GM23338 (cell line): Measurements from ENCODE around the gene HTT-AS. TPM values are rescaled to one million over a fixed set of nuclear protein-coding genes. Genes with fewer than 3 reads are reported as not detected.

Experiments
- ATAC-seq: fragments of 200-7000 bp; cut with Tn5 transposase; 3 replicates; pipeline ENCODE4 v1.9.1; 2020
- DNase-seq: peaks from one replicate; pipeline ENCODE4 v3.0.0-alpha.2; 2015; ENCODE audit warnings: low spot score
- H2AFZ ChIP-seq: fragments of 200-600 bp; sonication (generic); 2 replicates; pipeline ENCODE4 v1.8.0; 2016; ENCODE audit warnings: antibody characterized with exemption, mild to moderate bottlenecking, moderate library complexity
- H3F3A ChIP-seq: fragments of 200-600 bp; sonication (generic); replicated peaks from 2 replicates; pipeline ENCODE4 v1.8.0; 2017; ENCODE audit warnings: antibody characterized with exemption, mixed run types, low read depth
- H3K27ac ChIP-seq: fragments of 200-600 bp; sonication (generic); 2 replicates; pipeline ENCODE4 v1.6.1; 2016; ENCODE audit warnings: low read depth
- H3K27me3 ChIP-seq: fragments of 200-600 bp; sonication (generic); 2 replicates; pipeline ENCODE4 v1.8.0; 2016; ENCODE audit warnings: mild to moderate bottlenecking, mixed run types, moderate library complexity; ENCODE audit not compliant: insufficient read depth
- H3K36me3 ChIP-seq: fragments of 200-600 bp; sonication (generic); 2 replicates; pipeline ENCODE4 v1.8.0; 2016; ENCODE audit warnings: mild to moderate bottlenecking; ENCODE audit not compliant: insufficient read depth
- H3K4me1 ChIP-seq: fragments of 200-600 bp; sonication (generic); 2 replicates; pipeline ENCODE4 v1.8.0; 2016; ENCODE audit warnings: mild to moderate bottlenecking, moderate library complexity; ENCODE audit not compliant: insufficient read depth
- H3K4me2 ChIP-seq: fragments of 200-600 bp; sonication (generic); 2 replicates; pipeline ENCODE4 v1.7.1; 2017; ENCODE audit warnings: mixed run types
- H3K4me3 ChIP-seq: fragments of 200-600 bp; sonication (generic); 2 replicates; pipeline ENCODE4 v1.6.1; 2016; ENCODE audit warnings: mixed run types
- H3K79me2 ChIP-seq: fragments of 200-600 bp; sonication (generic); replicated peaks from 2 replicates; pipeline ENCODE4 v1.8.0; 2017; ENCODE audit warnings: mild to moderate bottlenecking; ENCODE audit not compliant: insufficient read depth
- H3K9me2 ChIP-seq: fragments of 200-600 bp; sonication (generic); 2 replicates; pipeline ENCODE4 v1.8.0; 2017; ENCODE audit not compliant: insufficient read depth
- H4K20me1 ChIP-seq: fragments of 200-600 bp; sonication (generic); replicated peaks from 2 replicates; pipeline ENCODE4 v1.8.0; 2017; ENCODE audit warnings: mild to moderate bottlenecking; ENCODE audit not compliant: insufficient read depth
- H3K27ac Mint-ChIP-seq: 2 replicates; pipeline ENCODE4 v1.8.0; 2020; ENCODE audit warnings: inconsistent platforms, mild to moderate bottlenecking, moderate library complexity, mixed read lengths
- H3K27me3 Mint-ChIP-seq: 3 replicates; pipeline ENCODE4 v1.8.0; 2022; ENCODE audit warnings: low read depth, mild to moderate bottlenecking, moderate library complexity, mixed read lengths, inconsistent platforms; ENCODE audit not compliant: insufficient read depth, poor library complexity
- H3K36me3 Mint-ChIP-seq: 3 replicates; pipeline ENCODE4 v1.8.0; 2021; ENCODE audit warnings: low read depth, mild to moderate bottlenecking, inconsistent platforms, moderate library complexity, mixed read lengths
- H3K4me1 Mint-ChIP-seq: 3 replicates; pipeline ENCODE4 v1.8.0; 2020; ENCODE audit warnings: mild to moderate bottlenecking, inconsistent platforms, mixed read lengths
- H3K4me3 Mint-ChIP-seq: 3 replicates; pipeline ENCODE4 v1.8.0; 2021; ENCODE audit warnings: moderate library complexity, mild to moderate bottlenecking, inconsistent platforms, mixed read lengths
- H3K9me3 Mint-ChIP-seq: 3 replicates; pipeline ENCODE4 v1.8.0; 2020; ENCODE audit warnings: moderate library complexity, mild to moderate bottlenecking, inconsistent platforms, mixed read lengths
- CREB1 ChIP-seq: fragments of 250-450 bp; sonication (Bioruptor Pico); IDR thresholded peaks from 2 replicates; pipeline ENCODE4 v1.5.0; 2020; ENCODE audit warnings: low read depth, mild to moderate bottlenecking, moderate library complexity
- CTCF ChIP-seq, 2 experiments: fragments of 200-600 bp in 1 of 2; sonication (generic) in 1 of 2; conservative IDR thresholded peaks; 2 replicates each; pipeline versions ENCODE4 v1.5.1 to v1.6.1; 2016 to 2017; ENCODE audit warnings: antibody characterized with exemption in 2 of 2, low read depth in 2 of 2, mild to moderate bottlenecking in 2 of 2, moderate library complexity in 1 of 2
- EZH2 ChIP-seq: fragments of 200-600 bp; sonication (generic); IDR thresholded peaks from one replicate; pipeline ENCODE4 v1.8.0; 2017; ENCODE audit warnings: antibody characterized with exemption, mild to moderate bottlenecking, low read depth; ENCODE audit not compliant: unreplicated experiment
- EZH2phosphoT487 ChIP-seq: fragments of 200-600 bp; sonication (generic); IDR thresholded peaks from one replicate; pipeline ENCODE4 v1.8.1; 2018; ENCODE audit warnings: antibody characterized with exemption; ENCODE audit not compliant: unreplicated experiment
- JUNB ChIP-seq: IDR thresholded peaks from one replicate; pipeline ENCODE4 v1.6.1; 2016; ENCODE audit warnings: antibody characterized with exemption; ENCODE audit not compliant: unreplicated experiment
- NANOG ChIP-seq: IDR thresholded peaks from 2 replicates; pipeline ENCODE4 v1.6.1; 2016; ENCODE audit warnings: antibody characterized with exemption, borderline replicate concordance
- POLR2AphosphoS5 ChIP-seq: IDR thresholded peaks from 2 replicates; pipeline ENCODE4 v1.6.1; 2016; ENCODE audit warnings: antibody characterized with exemption, low read depth
- REST ChIP-seq: IDR thresholded peaks from one replicate; pipeline ENCODE4 v1.6.1; 2018; ENCODE audit warnings: antibody characterized with exemption; ENCODE audit not compliant: unreplicated experiment
- STAT1 ChIP-seq: IDR thresholded peaks from one replicate; pipeline ENCODE4 v1.6.1; 2016; ENCODE audit warnings: antibody characterized with exemption; ENCODE audit not compliant: unreplicated experiment
- ZNF114 ChIP-seq: fragments of 250-450 bp; sonication (Bioruptor Pico); IDR thresholded peaks from 2 replicates; pipeline ENCODE4 v1.5.0; 2020; ENCODE audit warnings: mild to moderate bottlenecking, moderate library complexity
- ZNF331 ChIP-seq: fragments of 250-450 bp; sonication (Bioruptor Pico); IDR thresholded peaks from 2 replicates; pipeline ENCODE4 v1.5.0; 2020; ENCODE audit warnings: low read depth, mild to moderate bottlenecking, moderate library complexity
- ZNF462 ChIP-seq: fragments of 250-450 bp; sonication (Bioruptor Pico); IDR thresholded peaks from 2 replicates; pipeline ENCODE4 v1.5.0; 2020; ENCODE audit warnings: mild to moderate bottlenecking, moderate library complexity
- polyA plus RNA-seq: library from polyadenylated mRNA; unstranded; fragments of >200 nt; fragmentation: Nextera tagmentation; extraction: Ambion mirVana; gene quantifications from 2 replicates; pipeline ENCODE4 v1.2.1, GENCODE V29; 2016
- total RNA-seq: library from RNA; depleted of rRNA; stranded (reverse); fragments of >200 nt; shearing (Covaris generic); gene quantifications from 2 replicates; pipeline ENCODE4 v1.2.3, GENCODE V29; 2014
- TF ChIP-seq, protein P1 (sequence below): IDR thresholded peaks from 2 replicates; pipeline ENCODE4 v1.6.1; 2016; ENCODE audit warnings: antibody characterized with exemption

HTT-AS gene
- total and polyA plus RNA-seq, 2 experiments from 2014 or later, result not detected

- H3K27ac Mint-ChIP-seq, result no peak overlapping the region
- ATAC-seq, result no peak
- H4K20me1 ChIP-seq, result no peaks in the 10 kb centered on the region; the same call in 1 of the 2 replicates
Observed at GRCh38 chr4:3043282-3044020, 30.9 kb downstream of the HTT-AS start.

More at GRCh38 chr4:3043282-3044020, 30.9 kb downstream of the HTT-AS start:
- Histone ChIP-seq H3K4me1 (peaks cover 5% of the 10 kb centered on the region; the same call in 1 of the 2 replicates), H3K4me2 (no peak overlapping the region), H3F3A (no peaks in the 10 kb centered on the region), H3K79me2 (no peaks in the 10 kb centered on the region), H3K27ac (no peak overlapping the region), H3K9me2 (no peaks in the 10 kb centered on the region), H3K36me3 (no peaks in the 10 kb centered on the region), H3K27me3 (no peaks in the 10 kb centered on the region), H3K4me3 (no peak overlapping the region), H2AFZ (no peak overlapping the region)
- TF ChIP-seq, protein P1, sequence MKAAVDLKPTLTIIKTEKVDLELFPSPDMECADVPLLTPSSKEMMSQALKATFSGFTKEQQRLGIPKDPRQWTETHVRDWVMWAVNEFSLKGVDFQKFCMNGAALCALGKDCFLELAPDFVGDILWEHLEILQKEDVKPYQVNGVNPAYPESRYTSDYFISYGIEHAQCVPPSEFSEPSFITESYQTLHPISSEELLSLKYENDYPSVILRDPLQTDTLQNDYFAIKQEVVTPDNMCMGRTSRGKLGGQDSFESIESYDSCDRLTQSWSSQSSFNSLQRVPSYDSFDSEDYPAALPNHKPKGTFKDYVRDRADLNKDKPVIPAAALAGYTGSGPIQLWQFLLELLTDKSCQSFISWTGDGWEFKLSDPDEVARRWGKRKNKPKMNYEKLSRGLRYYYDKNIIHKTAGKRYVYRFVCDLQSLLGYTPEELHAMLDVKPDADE, result no peak
- no peak for TF ChIP-seq STAT1
- no peak for TF ChIP-seq EZH2phosphoT487
- no peak for TF ChIP-seq ZNF462 (CRISPR knock-in tag)
- TF ChIP-seq POLR2AphosphoS5, result no peak
- TF ChIP-seq EZH2, result no peak
- TF ChIP-seq ZNF331, result no peak
- TF ChIP-seq NANOG, result no peak
- no peak for TF ChIP-seq REST
- no peak for TF ChIP-seq ZNF114 (CRISPR knock-in tag)
- no peak for TF ChIP-seq CREB1
- no peak for TF ChIP-seq CTCF (conservative IDR thresholded peaks at IDR 0.05; ENCODE audit: low read depth in 2 of 2)
- TF ChIP-seq JUNB, result no peak
- DNase-seq, result no peak
- no peaks in the 10 kb centered on the region for H3K9me3 Mint-ChIP-seq
- H3K4me3 Mint-ChIP-seq, result no peak overlapping the region
- peaks cover 5% of the 10 kb centered on the region for H3K27me3 Mint-ChIP-seq
- no peaks in the 10 kb centered on the region for H3K36me3 Mint-ChIP-seq
- H3K4me1 Mint-ChIP-seq, result peaks cover 17% of the 10 kb centered on the region
